MCF 10A (cell line): ENCODE results near the gene SCG2. TPM values are rescaled to one million over a fixed set of nuclear protein-coding genes. Genes with fewer than 3 reads are reported as not detected.

Experiments
- BruUV-seq: library from RNA; stranded (reverse); fragments of 400-500 nt; replicated peaks from 2 replicates; lab custom pipeline; 2021; lab: Mats Ljungman, UMichigan
- CTCF ChIA-PET: fragments of 300-600 bp; sonication (Branson Sonifier 250); formaldehyde crosslinking; extraction: SDS; loops from one replicate; lab custom pipeline; 2021; ENCODE audit warnings: antibody characterized with exemption, inconsistent platforms; lab: Yijun Ruan, JAX
- POLR2A ChIA-PET: fragments of 300-600, 350-650 bp; sonication (Branson Sonifier 250); formaldehyde crosslinking; extraction: SDS; loops from one replicate; lab custom pipeline; 2020; ENCODE audit warnings: antibody characterized with exemption, inconsistent platforms; lab: Yijun Ruan, JAX
- DNase-seq: peaks from one replicate; pipeline ENCODE4 v3.0.0-alpha.2; 2018; ENCODE audit not compliant: unreplicated experiment
- H3K27ac Mint-ChIP-seq: one replicate; pipeline ENCODE4 v1.8.0; 2022; ENCODE audit warnings: mild to moderate bottlenecking, low read depth, mixed read lengths; ENCODE audit not compliant: unreplicated experiment
- H3K27me3 Mint-ChIP-seq: one replicate; pipeline ENCODE4 v1.8.0; 2022; ENCODE audit warnings: mixed read lengths; ENCODE audit not compliant: insufficient read depth, unreplicated experiment
- H3K36me3 Mint-ChIP-seq: one replicate; pipeline ENCODE4 v1.8.0; 2022; ENCODE audit warnings: mild to moderate bottlenecking, moderate library complexity, mixed read lengths; ENCODE audit not compliant: insufficient read depth, unreplicated experiment
- H3K4me1 Mint-ChIP-seq: one replicate; pipeline ENCODE4 v1.8.0; 2022; ENCODE audit warnings: mixed read lengths; ENCODE audit not compliant: insufficient read depth, unreplicated experiment
- H3K4me3 Mint-ChIP-seq: one replicate; pipeline ENCODE4 v1.8.0; 2022; ENCODE audit warnings: mild to moderate bottlenecking, moderate library complexity, mixed read lengths; ENCODE audit not compliant: unreplicated experiment
- H3K9me3 Mint-ChIP-seq: one replicate; pipeline ENCODE4 v1.8.0; 2022; ENCODE audit warnings: mixed read lengths; ENCODE audit not compliant: unreplicated experiment
- CTCF ChIP-seq: fragments of 200-600 bp; IDR thresholded peaks from one replicate; pipeline ENCODE4 v1.8.0; 2022; ENCODE audit warnings: antibody characterized with exemption, mild to moderate bottlenecking; ENCODE audit not compliant: unreplicated experiment
- intact Hi-C: fragments of 100-400 bp; cut with micrococcal nuclease; formaldehyde crosslinking; loops from 2 replicates; pipeline ENCODE4 v1.14.1; 2022
- total RNA-seq: library from RNA; stranded (reverse); gene quantifications from 2 replicates; pipeline ENCODE4 v1.2.3, GENCODE V29; 2022

SCG2 gene
- total RNA-seq, 1 experiment from 2014 or later = 0.84 TPM

- Mint-ChIP-seq H3K27ac (no peak overlapping the region), H3K4me3 (no peak overlapping the region), H3K4me1 (no peaks in the 10 kb centered on the region), H3K27me3 (no peaks in the 10 kb centered on the region), H3K9me3 (no peaks in the 10 kb centered on the region), H3K36me3 (no peaks in the 10 kb centered on the region)
- intact Hi-C loops = loop anchor here (10.0 kb wide), 1 partner anchor 292 kb away; no protein-coding TSS in a partner anchor
- no peak for DNase-seq
- ChIA-PET POLR2A (interaction anchor here (1.2 kb wide), 1 partner anchor 26 kb away, joined by 4 read pairs; no protein-coding TSS in a partner anchor), CTCF (no interaction called here)
- BruUV-seq = no TSS peak
- no peak for TF ChIP-seq CTCF
These were observed 4.8 kb upstream of the SCG2 start for GRCh38 chr2:223606946-223607345.

GRCh38 chr2:223604231-223604630 lies 2.1 kb upstream of the SCG2 start:
- Mint-ChIP-seq H3K27ac (no peak overlapping the region), H3K4me1 (peaks cover 8% of the 10 kb centered on the region), H3K36me3 (no peaks in the 10 kb centered on the region), H3K27me3 (no peaks in the 10 kb centered on the region), H3K9me3 (no peaks in the 10 kb centered on the region), H3K4me3 (no peak overlapping the region)
- no TSS peak for BruUV-seq
- intact Hi-C loops = loop anchor here (5.0 to 10.0 kb wide), 3 partner anchors 42 to 632 kb away; no protein-coding TSS in a partner anchor
- DNase-seq = no peak
- POLR2A ChIA-PET = interaction anchor here (0.6 to 0.7 kb wide), 2 partner anchors 182 to 522 kb away, joined by 3 read pairs; no protein-coding TSS in a partner anchor
- no peak for TF ChIP-seq CTCF
- CTCF ChIA-PET = interaction anchor here (1.1 kb wide), 1 partner anchor 357 kb away, joined by 5 read pairs; no protein-coding TSS in a partner anchor

- POLR2A ChIA-PET = interaction anchor here (0.6 kb wide), 1 partner anchor 257 kb away, joined by 3 read pairs; no protein-coding TSS in a partner anchor
- CTCF ChIA-PET = interaction anchor here (0.6 to 1.4 kb wide), 4 partner anchors 25 to 631 kb away, joined by 3 read pairs; no protein-coding TSS in a partner anchor
- Mint-ChIP-seq H3K9me3 (no peaks in the 10 kb centered on the region), H3K36me3 (peaks cover 6% of the 10 kb centered on the region), H3K4me3 (no peak overlapping the region), H3K27me3 (no peaks in the 10 kb centered on the region), H3K27ac (no peak overlapping the region), H3K4me1 (peaks cover 17% of the 10 kb centered on the region)
- intact Hi-C loops = loop anchor here (1.0 to 10.0 kb wide), 5 partner anchors 41 to 631 kb away; no protein-coding TSS in a partner anchor
- DNase-seq = no peak
- TF ChIP-seq CTCF = no peak
- no TSS peak for BruUV-seq
These were observed 811 bp upstream of the SCG2 start for GRCh38 chr2:223602972-223603371.

- TF ChIP-seq CTCF = no peak
- no peak overlapping the region for H3K4me3 Mint-ChIP-seq
- peaks cover 6% of the 10 kb centered on the region for H3K36me3 Mint-ChIP-seq
- no peaks in the 10 kb centered on the region for H3K9me3 Mint-ChIP-seq
- H3K4me1 Mint-ChIP-seq = peaks cover 17% of the 10 kb centered on the region
- no peaks in the 10 kb centered on the region for H3K27me3 Mint-ChIP-seq
- POLR2A ChIA-PET = interaction anchor here (0.5 to 1.6 kb wide), 2 partner anchors 14 to 470 kb away, joined by 3 to 4 read pairs; no protein-coding TSS in a partner anchor
- intact Hi-C loops = loop anchor here (5.0 to 10.0 kb wide), 3 partner anchors 39 to 629 kb away; no protein-coding TSS in a partner anchor
- CTCF ChIA-PET = interaction anchor here (0.6 to 1.1 kb wide), 3 partner anchors 41 to 547 kb away, joined by 3 read pairs; no protein-coding TSS in a partner anchor
- DNase-seq = no peak
- H3K27ac Mint-ChIP-seq = no peak overlapping the region
- BruUV-seq = no TSS peak
These were observed 1.1 kb downstream of the SCG2 start for GRCh38 chr2:223601018-223601417.
